Panc1 (cell line): Measurements from ENCODE around the gene NQO1. TPM values are rescaled to one million over a fixed set of nuclear protein-coding genes. Genes with fewer than 3 reads are reported as not detected.

ENCODE experiments used
- ATAC-seq: fragments of 200-7000 bp; cut with Tn5 transposase; 2 replicates; pipeline ENCODE4 v1.9.1; 2020; ENCODE audit warnings: mild to moderate bottlenecking, moderate library complexity
- BruUV-seq: library from RNA; stranded (reverse); fragments of 400-500 nt; replicated peaks from 2 replicates; lab custom pipeline; 2021; lab: Mats Ljungman, UMichigan
- CTCF ChIA-PET: fragments of 300-600 bp; sonication (Branson Sonifier 250); formaldehyde crosslinking; loops from one replicate; lab custom pipeline; 2022; ENCODE audit warnings: antibody characterized with exemption; lab: Charles Lee
- POLR2A ChIA-PET: fragments of 300-600 bp; sonication (Branson Sonifier 250); formaldehyde crosslinking; loops from one replicate; lab custom pipeline; 2022; ENCODE audit warnings: antibody characterized with exemption; lab: Charles Lee
- DNase-seq: peaks from one replicate; pipeline ENCODE4 v3.0.0-alpha.2; 2010; ENCODE audit warnings: low read depth, low spot score
- H3K27ac ChIP-seq: 2 replicates; pipeline ENCODE4 v1.5.1; 2011; ENCODE audit warnings: mild to moderate bottlenecking, low read length, inconsistent platforms
- H3K27me3 ChIP-seq: fragments of 200-500 bp; sonication (Bioruptor generic); 2 replicates; pipeline ENCODE4 v1.6.0; 2014; ENCODE audit warnings: low read length, inconsistent platforms; ENCODE audit not compliant: control insufficient read depth, insufficient read depth
- H3K36me3 ChIP-seq: fragments of 200-500 bp; sonication (Bioruptor generic); 2 replicates; pipeline ENCODE4 v1.5.1; 2014; ENCODE audit warnings: inconsistent platforms, mild to moderate bottlenecking, low read length, moderate library complexity; ENCODE audit not compliant: control insufficient read depth, insufficient read depth
- H3K4me1 ChIP-seq: 2 replicates; pipeline ENCODE4 v1.5.1; 2011; ENCODE audit warnings: inconsistent platforms, mild to moderate bottlenecking, low read length, moderate library complexity; ENCODE audit not compliant: control insufficient read depth, insufficient read depth
- H3K4me3 ChIP-seq, 2 experiments: 2 replicates each; pipeline ENCODE4 v1.5.1; 2011 to 2012; ENCODE audit warnings: low read depth in 2 of 2, low read length in 2 of 2, mild to moderate bottlenecking in 2 of 2, inconsistent platforms in 1 of 2, moderate library complexity in 1 of 2
- H3K9me3 ChIP-seq: fragments of 200-500 bp; sonication (Bioruptor generic); 2 replicates; pipeline ENCODE4 v1.5.1; 2014; ENCODE audit warnings: low read depth, mild to moderate bottlenecking, inconsistent platforms, low read length, moderate library complexity; ENCODE audit not compliant: control insufficient read depth, insufficient read depth
- CTCF ChIP-seq: fragments of 450-650 bp; IDR thresholded peaks from 2 replicates; pipeline ENCODE4 v1.5.1; 2017; ENCODE audit warnings: mild to moderate bottlenecking
- POLR2AphosphoS5 ChIP-seq: IDR thresholded peaks from 2 replicates; pipeline ENCODE4 v1.6.1; 2012; ENCODE audit warnings: mild to moderate bottlenecking, low read depth, low read length, moderate library complexity
- REST ChIP-seq, 2 experiments: IDR thresholded peaks; 2 replicates each; pipeline ENCODE4 v1.6.1; 2011 to 2012; ENCODE audit warnings: low read depth in 2 of 2, control low read depth in 1 of 2, low read length in 1 of 2, mild to moderate bottlenecking in 1 of 2, moderate library complexity in 1 of 2; ENCODE audit not compliant: insufficient read depth in 1 of 2
- SIN3A ChIP-seq: IDR thresholded peaks from 2 replicates; pipeline ENCODE4 v1.6.1; 2012; ENCODE audit warnings: low read depth, mild to moderate bottlenecking, low read length, moderate library complexity, borderline replicate concordance; ENCODE audit not compliant: insufficient read depth
- TCF7L2 ChIP-seq: IDR thresholded peaks from 2 replicates; pipeline ENCODE4 v1.6.1; 2011; ENCODE audit warnings: mild to moderate bottlenecking, low read depth, low read length, inconsistent platforms
- in situ Hi-C: cut with HindIII; loops from 2 replicates; pipeline ENCODE4 v1.10.0; 2016; ENCODE audit warnings: low sequenced_read_pairs, low pct_unique_long_range_greater_than_20kb
- intact Hi-C: fragments of 100-400 bp; cut with micrococcal nuclease; formaldehyde crosslinking; loops from one replicate; pipeline ENCODE4 v1.10.0; 2022; ENCODE audit not compliant: unreplicated experiment
- total RNA-seq: library from RNA; stranded (reverse); gene quantifications from one replicate; pipeline ENCODE4 v1.2.1, GENCODE V29; 2021; ENCODE audit not compliant: unreplicated experiment

NQO1 gene
- total RNA-seq, 1 experiment from 2014 or later: 147 TPM

- intact Hi-C loops: no loop called here
- Histone ChIP-seq H3K27ac (no peak overlapping the region), H3K36me3 (no peaks in the 10 kb centered on the region), H3K4me1 (no peaks in the 10 kb centered on the region), H3K27me3 (no peaks in the 10 kb centered on the region), H3K9me3 (peaks cover 6% of the 10 kb centered on the region; the same call in 1 of the 2 replicates), H3K4me3 (no peak overlapping the region)
- in situ Hi-C loops: no loop called here
- ATAC-seq: no peak
- no peak for TF ChIP-seq POLR2AphosphoS5
- TF ChIP-seq TCF7L2: no peak
- no peak for TF ChIP-seq SIN3A
- no peak for TF ChIP-seq CTCF
- no peak for TF ChIP-seq REST (IDR thresholded peaks at IDR 0.05; ENCODE audit: insufficient read depth in 1 of 2, low read depth in 2 of 2, low read length in 1 of 2)
- ChIA-PET POLR2A (interaction anchor here (0.6 kb wide), 2 partner anchors 8 to 413 kb away, joined by 3 to 5 read pairs; no protein-coding TSS in a partner anchor), CTCF (no interaction called here)
- no TSS peak for BruUV-seq
- DNase-seq: no peak
Measured at GRCh38 chr16:69773260-69773947, 47.0 kb upstream of the NQO1 start.

- no peak for TF ChIP-seq CTCF
- no peak for TF ChIP-seq POLR2AphosphoS5
- no peak for TF ChIP-seq REST (IDR thresholded peaks at IDR 0.05; ENCODE audit: insufficient read depth in 1 of 2, low read depth in 2 of 2, low read length in 1 of 2)
- no peak for TF ChIP-seq TCF7L2
- TF ChIP-seq SIN3A: no peak
- ChIA-PET CTCF (no interaction called here), POLR2A (no interaction called here)
- ATAC-seq (no peak), DNase-seq (no peak)
- Histone ChIP-seq H3K27ac (no peak overlapping the region), H3K27me3 (no peaks in the 10 kb centered on the region), H3K4me1 (no peaks in the 10 kb centered on the region), H3K9me3 (peaks cover 6% of the 10 kb centered on the region; the same call in 1 of the 2 replicates), H3K4me3 (no peak overlapping the region), H3K36me3 (no peaks in the 10 kb centered on the region)
- intact Hi-C loops (no loop called here), in situ Hi-C loops (no loop called here)
- BruUV-seq: no TSS peak
Measured at GRCh38 chr16:69771651-69771967, 45.2 kb upstream of the NQO1 start.
